Gastrocnemius medialis (tissue), 4 donors: ENCODE results near the gene UBN2. TPM values are rescaled to one million over a fixed set of nuclear protein-coding genes. Genes with fewer than 3 reads are reported as not detected.
"Not testable (repeated sequence)": the region's sequence is repeated elsewhere in the genome, so short reads cannot be mapped to it uniquely, and the experiment has no call there.

ENCODE experiments used
- ATAC-seq, 2 donors: fragments of 150-250 bp; one replicate each; pipeline ENCODE4 v1.9.1; 2016
- DNase-seq, 2 donors: peaks; one replicate each; pipeline ENCODE4 v3.0.0-alpha.2; 2019
- H3K27ac ChIP-seq, 4 donors: fragments of 200-600 bp; sonication (generic); 1 replicate in 1 of 4; 2 replicates in 3 of 4; pipeline ENCODE4 v1.5.1; 2016 to 2018; ENCODE audit warnings: mild to moderate bottlenecking in 2 of 4, moderate library complexity in 1 of 4
- H3K27me3 ChIP-seq, 3 donors: fragments of 200-600 bp; sonication (generic) in 2 of 3; 1 replicate in 1 of 3; 2 replicates in 2 of 3; pipeline versions ENCODE4 v1.5.1 to v1.6.0; 2016 to 2019; ENCODE audit warnings: mild to moderate bottlenecking in 1 of 3, moderate library complexity in 1 of 3
- H3K36me3 ChIP-seq, 2 donors: fragments of 200-600 bp; sonication (generic) in 1 of 2; one replicate each; pipeline ENCODE4 v1.5.1; 2017 to 2018
- H3K4me1 ChIP-seq, 2 donors: fragments of 200-600 bp; sonication (generic) in 1 of 2; one replicate each; pipeline ENCODE4 v1.5.1; 2016 to 2017; ENCODE audit warnings: mild to moderate bottlenecking in 2 of 2
- H3K4me3 ChIP-seq, 4 donors: fragments of 200-600 bp; sonication (generic) in 3 of 4; 1 replicate in 1 of 4; 2 replicates in 3 of 4; pipeline ENCODE4 v1.5.1; 2016 to 2019; ENCODE audit warnings: mild to moderate bottlenecking in 2 of 4
- H3K9me3 ChIP-seq, 3 donors: fragments of 200-600 bp; sonication (generic) in 2 of 3; 1 replicate in 1 of 3; 2 replicates in 2 of 3; pipeline ENCODE4 v1.5.1; 2016 to 2019
- CTCF ChIP-seq, 5 experiments: fragments of 450-650 bp in 3 of 5; fragments of 200-600 bp in 2 of 5; sonication (generic) in 2 of 5; IDR thresholded peaks in 4 of 5; conservative IDR thresholded peaks in 1 of 5; 1 replicate in 4 of 5; 2 replicates in 1 of 5; pipeline ENCODE4 v1.5.1; 2016 to 2019; ENCODE audit warnings: antibody characterized with exemption in 5 of 5, mild to moderate bottlenecking in 3 of 5, moderate library complexity in 3 of 5
- POLR2A ChIP-seq, 2 donors: fragments of 450-650 bp; IDR thresholded peaks; one replicate each; pipeline ENCODE4 v1.6.1; 2017; ENCODE audit warnings: antibody characterized with exemption in 2 of 2, mild to moderate bottlenecking in 2 of 2, moderate library complexity in 2 of 2
- in situ Hi-C, 4 donors: fragments of 200-750 bp; cut with MboI; loops; one replicate each; pipeline versions ENCODE4 v1.15.0 to v1.8.0; 2017; ENCODE audit warnings: low sequenced_read_pairs in 4 of 4
- intact Hi-C: fragments of 100-400 bp; cut with DNase I; formaldehyde crosslinking; loops from one replicate; pipeline ENCODE4 v1.15.1; 2023; ENCODE audit warnings: low total_unique reads
- total RNA-seq, 4 donors: library from RNA; depleted of rRNA; stranded (reverse); fragments of >200 nt; gene quantifications; one replicate each; pipeline versions ENCODE4 v1.1.0 to v1.2.3, GENCODE V29; 2016

UBN2 gene
- total RNA-seq, 4 donors from 2014 or later: 12.0 to 24.8 (median 17.2) TPM

GRCh38 chr7:139321071-139321745 lies 90.2 kb downstream of the UBN2 start:
- Histone ChIP-seq H3K27ac (no peak overlapping the region), H3K4me3 (no peak overlapping the region), H3K27me3 (no peaks in the 10 kb centered on the region), H3K9me3 (no peaks in the 10 kb centered on the region), H3K4me1 (peaks cover 0 to 6% of the 10 kb centered on the region in 2 donors), H3K36me3 (no peaks in the 10 kb centered on the region)
- ATAC-seq (no peak), DNase-seq (no peak)
- in situ Hi-C loops: no loop called here
- intact Hi-C loops: no loop called here
- TF ChIP-seq CTCF (IDR thresholded peaks at IDR 0.05 in 4 of 5, conservative IDR thresholded peaks at IDR 0.05 in 1 of 5) (no peak), POLR2A (IDR thresholded peaks at IDR 0.05) (no peak)

- H3K27ac ChIP-seq, DNase-seq, intact Hi-C loops, ATAC-seq, H3K4me3 ChIP-seq, H3K4me1 ChIP-seq, H3K36me3 ChIP-seq, H3K9me3 ChIP-seq, H3K27me3 ChIP-seq: not testable (repeated sequence)
- in situ Hi-C loops: loop anchor here in 1 of 4 donors (25.0 kb wide), 1 partner anchor 212 kb away; the partner anchor contains the start of gene ZC3HAV1
Measured at GRCh38 chr7:139324709-139325108, 93.7 kb downstream of the UBN2 start.

- in situ Hi-C loops: loop anchor here in 1 of 4 donors (25.0 kb wide), 1 partner anchor 216 kb away; the partner anchor contains the start of gene ZC3HAV1
- no peaks in the 10 kb centered on the region for H3K27me3 ChIP-seq
- ATAC-seq (no peak), DNase-seq (no peak)
- H3K36me3 ChIP-seq: no peaks in the 10 kb centered on the region
- H3K4me1 ChIP-seq: no peaks in the 10 kb centered on the region
- intact Hi-C loops: no loop called here
- no peak for TF ChIP-seq POLR2A (IDR thresholded peaks at IDR 0.05)
- no peak for TF ChIP-seq CTCF (IDR thresholded peaks at IDR 0.05 in 4 of 5, conservative IDR thresholded peaks at IDR 0.05 in 1 of 5)
- H3K27ac ChIP-seq: no peak overlapping the region
- H3K4me3 ChIP-seq: no peak overlapping the region
- H3K9me3 ChIP-seq: no peaks in the 10 kb centered on the region
Measured at GRCh38 chr7:139328375-139328774, 97.3 kb downstream of the UBN2 start.

GRCh38 chr7:139329119-139329518 lies 98.1 kb downstream of the UBN2 start:
- in situ Hi-C loops (loop anchor here in 1 of 4 donors (25.0 kb wide), 1 partner anchor 217 kb away; the partner anchor contains the start of gene ZC3HAV1), intact Hi-C loops (no loop called here)
- H3K4me1 ChIP-seq: no peaks in the 10 kb centered on the region
- H3K27me3 ChIP-seq: no peaks in the 10 kb centered on the region
- H3K9me3 ChIP-seq: no peaks in the 10 kb centered on the region
- H3K27ac ChIP-seq: no peak overlapping the region
- H3K36me3 ChIP-seq: no peaks in the 10 kb centered on the region
- no peak overlapping the region for H3K4me3 ChIP-seq
- ATAC-seq: no peak
- TF ChIP-seq POLR2A (IDR thresholded peaks at IDR 0.05) (no peak), CTCF (IDR thresholded peaks at IDR 0.05 in 4 of 5, conservative IDR thresholded peaks at IDR 0.05 in 1 of 5) (no peak)
- no peak for DNase-seq

GRCh38 chr7:139330333-139331030 lies 99.4 kb downstream of the UBN2 start:
- in situ Hi-C loops (loop anchor here in 1 of 4 donors (25.0 kb wide), 1 partner anchor 218 kb away; the partner anchor contains the start of gene ZC3HAV1), intact Hi-C loops (no loop called here)
- no peak for DNase-seq

More at GRCh38 chr7:139330333-139331030, 99.4 kb downstream of the UBN2 start:
- Histone ChIP-seq H3K9me3 (no peaks in the 10 kb centered on the region), H3K4me1 (no peaks in the 10 kb centered on the region), H3K4me3 (no peak overlapping the region), H3K27ac (no peak overlapping the region), H3K27me3 (no peaks in the 10 kb centered on the region), H3K36me3 (no peaks in the 10 kb centered on the region)
- ATAC-seq: no peak
- TF ChIP-seq POLR2A (IDR thresholded peaks at IDR 0.05): no peak
- TF ChIP-seq CTCF (IDR thresholded peaks at IDR 0.05 in 4 of 5, conservative IDR thresholded peaks at IDR 0.05 in 1 of 5): no peak
